Testis (tissue), 3 donors: Measurements from ENCODE around the gene STXBP6. TPM values are rescaled to one million over a fixed set of nuclear protein-coding genes. Genes with fewer than 3 reads are reported as not detected.

Experiments used
- DNase-seq: peaks from one replicate; pipeline ENCODE4 v3.0.0-alpha.2; 2019
- H3K27ac ChIP-seq, 2 donors: fragments of 200-600 bp; sonication (generic); one replicate each; pipeline ENCODE4 v1.5.1; 2019
- H3K27me3 ChIP-seq: fragments of 200-600 bp; sonication (generic); one replicate; pipeline ENCODE4 v1.5.1; 2019
- H3K36me3 ChIP-seq: fragments of 200-600 bp; sonication (generic); one replicate; pipeline ENCODE4 v1.5.1; 2017; ENCODE audit warnings: low read depth; ENCODE audit errors: missing control alignments
- H3K4me1 ChIP-seq: fragments of 200-600 bp; sonication (generic); one replicate; pipeline ENCODE4 v1.5.1; 2019
- H3K4me3 ChIP-seq, 2 donors: fragments of 200-600 bp; sonication (generic); one replicate each; pipeline ENCODE4 v1.5.1; 2017 to 2019
- H3K9me3 ChIP-seq: fragments of 200-600 bp; sonication (generic); one replicate; pipeline ENCODE4 v1.5.1; 2017
- CTCF ChIP-seq, 3 experiments: fragments of 450-650 bp in 2 of 3; fragments of 200-600 bp in 1 of 3; sonication (generic) in 1 of 3; IDR thresholded peaks; one replicate each; pipeline ENCODE4 v1.5.1; 2016 to 2019; ENCODE audit warnings: antibody characterized with exemption in 3 of 3, mild to moderate bottlenecking in 2 of 3, moderate library complexity in 1 of 3
- POLR2A ChIP-seq: fragments of 450-650 bp; IDR thresholded peaks from one replicate; pipeline ENCODE4 v1.6.1; 2017; ENCODE audit warnings: antibody characterized with exemption, mild to moderate bottlenecking, moderate library complexity
- WGBS, 2 donors: methylation state at CpG; one replicate each; pipeline ENCODE4 v1.1.5; 2018; 5-methylcytosine and 5-hydroxymethylcytosine counted together
- intact Hi-C: fragments of 100-400 bp; cut with DNase I; formaldehyde crosslinking; loops from one replicate; pipeline ENCODE4 v1.15.1; 2023; ENCODE audit warnings: low total_unique reads
- polyA plus RNA-seq: library from polyadenylated mRNA; stranded (reverse); fragments of 350-450 nt; fragmentation: Illumina TruSeq; extraction: RNeasy Lipid Tissue Mini Kit (QIAGEN cat#74804); gene quantifications from one replicate; pipeline ENCODE4 v1.2.3, GENCODE V29; 2014; ENCODE audit warnings: low read depth, low replicate concordance; ENCODE audit not compliant: insufficient read depth
- total RNA-seq, 2 donors: library from RNA; depleted of rRNA; stranded (reverse); fragments of >200 nt; gene quantifications; one replicate each; pipeline ENCODE4 v1.2.3, GENCODE V29; 2016

STXBP6 gene
- total and polyA plus RNA-seq, 3 donors from 2014 or later = 4.7 to 11.3 (median 8.6) TPM

- DNase-seq = no peak
- peak overlapping the region; percentile 47 to 80 for H3K27ac ChIP-seq
- no peak overlapping the region for H3K4me3 ChIP-seq
- intact Hi-C loops = no loop called here
- no peaks in the 10 kb centered on the region for H3K9me3 ChIP-seq
- no peaks in the 10 kb centered on the region for H3K27me3 ChIP-seq
- no peaks in the 10 kb centered on the region for H3K36me3 ChIP-seq
- 48 to 72% methylated on average over 4 of the region's 4 CpGs for WGBS, 2 donors
- H3K4me1 ChIP-seq = peaks cover 8% of the 10 kb centered on the region
- TF ChIP-seq CTCF (IDR thresholded peaks at IDR 0.05) (no peak), POLR2A (no peak)
These were observed 42.4 kb upstream of the STXBP6 start for GRCh38 chr14:25092258-25092740.

GRCh38 chr14:25090716-25091454 is 40.9 kb upstream of the STXBP6 start:
- no peak for TF ChIP-seq POLR2A
- TF ChIP-seq CTCF (IDR thresholded peaks at IDR 0.05) = no peak
- peak overlapping the region in 1 of 2 donors; percentile 50 for H3K27ac ChIP-seq
- peak; percentile 64 for DNase-seq
- H3K4me3 ChIP-seq = no peak overlapping the region
- no peaks in the 10 kb centered on the region for H3K27me3 ChIP-seq
- no peaks in the 10 kb centered on the region for H3K9me3 ChIP-seq
- intact Hi-C loops = no loop called here
- 43 to 51% methylated on average over 3 of the region's 3 CpGs for WGBS, 2 donors
- H3K4me1 ChIP-seq = peaks cover 8% of the 10 kb centered on the region
- H3K36me3 ChIP-seq = no peaks in the 10 kb centered on the region

GRCh38 chr14:25090256-25090655 is 40.3 kb upstream of the STXBP6 start:
- no peak for DNase-seq
- Histone ChIP-seq H3K27me3 (no peaks in the 10 kb centered on the region), H3K9me3 (no peaks in the 10 kb centered on the region), H3K27ac (peak overlapping the region; percentile 39 to 50), H3K4me1 (peaks cover 8% of the 10 kb centered on the region), H3K36me3 (no peaks in the 10 kb centered on the region), H3K4me3 (no peak overlapping the region)
- intact Hi-C loops = no loop called here
- WGBS, 2 donors = 34 to 41% methylated on average over 2 of the region's 2 CpGs
- TF ChIP-seq CTCF (IDR thresholded peaks at IDR 0.05) (no peak), POLR2A (no peak)

GRCh38 chr14:25089496-25089895 is 39.5 kb upstream of the STXBP6 start:
- WGBS, 2 donors = 76 to 86% methylated on average over 1 of the region's 1 CpG
- TF ChIP-seq CTCF (IDR thresholded peaks at IDR 0.05) (no peak), POLR2A (no peak)
- Histone ChIP-seq H3K9me3 (no peaks in the 10 kb centered on the region), H3K4me3 (no peak overlapping the region), H3K27me3 (no peaks in the 10 kb centered on the region), H3K27ac (no peak overlapping the region), H3K4me1 (peaks cover 8% of the 10 kb centered on the region), H3K36me3 (no peaks in the 10 kb centered on the region)
- intact Hi-C loops = no loop called here
- no peak for DNase-seq
